GM19467 (cell line): ENCODE data around the gene TJP3.
"Not testable (repeated sequence)": the region's sequence is repeated elsewhere in the genome, so short reads cannot be mapped to it uniquely, and the experiment has no call there.

Experiments used
- ATAC-seq: cut with Tn5 transposase; IDR thresholded peaks from one replicate; pipeline ENCODE4 v1.9.1; 2021; ENCODE audit warnings: mild to moderate bottlenecking, moderate library complexity; ENCODE audit not compliant: unreplicated experiment

TJP3 gene, protein sequence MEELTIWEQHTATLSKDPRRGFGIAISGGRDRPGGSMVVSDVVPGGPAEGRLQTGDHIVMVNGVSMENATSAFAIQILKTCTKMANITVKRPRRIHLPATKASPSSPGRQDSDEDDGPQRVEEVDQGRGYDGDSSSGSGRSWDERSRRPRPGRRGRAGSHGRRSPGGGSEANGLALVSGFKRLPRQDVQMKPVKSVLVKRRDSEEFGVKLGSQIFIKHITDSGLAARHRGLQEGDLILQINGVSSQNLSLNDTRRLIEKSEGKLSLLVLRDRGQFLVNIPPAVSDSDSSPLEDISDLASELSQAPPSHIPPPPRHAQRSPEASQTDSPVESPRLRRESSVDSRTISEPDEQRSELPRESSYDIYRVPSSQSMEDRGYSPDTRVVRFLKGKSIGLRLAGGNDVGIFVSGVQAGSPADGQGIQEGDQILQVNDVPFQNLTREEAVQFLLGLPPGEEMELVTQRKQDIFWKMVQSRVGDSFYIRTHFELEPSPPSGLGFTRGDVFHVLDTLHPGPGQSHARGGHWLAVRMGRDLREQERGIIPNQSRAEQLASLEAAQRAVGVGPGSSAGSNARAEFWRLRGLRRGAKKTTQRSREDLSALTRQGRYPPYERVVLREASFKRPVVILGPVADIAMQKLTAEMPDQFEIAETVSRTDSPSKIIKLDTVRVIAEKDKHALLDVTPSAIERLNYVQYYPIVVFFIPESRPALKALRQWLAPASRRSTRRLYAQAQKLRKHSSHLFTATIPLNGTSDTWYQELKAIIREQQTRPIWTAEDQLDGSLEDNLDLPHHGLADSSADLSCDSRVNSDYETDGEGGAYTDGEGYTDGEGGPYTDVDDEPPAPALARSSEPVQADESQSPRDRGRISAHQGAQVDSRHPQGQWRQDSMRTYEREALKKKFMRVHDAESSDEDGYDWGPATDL

DNA sequence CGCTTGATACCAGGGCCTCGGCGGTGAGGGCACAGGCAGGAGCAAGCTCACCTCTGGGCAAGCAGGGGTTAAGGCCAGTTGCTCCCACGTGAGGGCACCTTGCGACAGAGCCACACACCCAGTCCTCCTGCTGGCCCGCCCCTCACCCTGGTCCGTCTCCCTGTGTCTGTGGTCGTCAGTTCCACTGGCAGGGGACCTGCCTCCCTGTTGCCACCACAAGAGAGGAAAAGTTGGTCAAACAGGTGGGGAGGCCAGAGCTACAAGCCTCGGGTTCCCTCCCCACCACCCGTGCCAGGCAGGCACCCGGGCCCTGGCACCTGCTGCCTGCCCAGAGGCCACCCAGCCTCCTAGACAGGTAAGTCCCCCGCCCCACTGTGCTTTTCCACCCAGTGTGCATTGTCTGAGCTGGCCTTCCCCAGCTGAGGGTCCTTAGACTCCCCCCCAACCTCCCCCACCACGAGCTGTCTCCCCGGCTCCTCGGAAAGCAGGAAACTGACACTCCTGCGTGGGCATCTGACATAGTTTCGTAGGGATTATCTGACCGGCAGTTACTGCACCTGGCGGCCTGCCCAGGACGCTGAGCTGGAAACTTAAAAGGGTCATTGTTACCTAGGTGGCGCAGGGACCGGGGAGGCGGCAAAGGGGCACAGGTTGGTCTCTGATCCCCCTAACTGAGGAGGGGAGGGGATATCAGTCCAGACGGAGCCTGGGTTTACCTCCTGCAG lies at the start of gene TJP3:
TJP3 (plus strand) TSS at position 178 of the 725 bp plus-strand sequence. CDS start 20,049 bp downstream, outside the sequence.
- ATAC-seq = no peak

DNA sequence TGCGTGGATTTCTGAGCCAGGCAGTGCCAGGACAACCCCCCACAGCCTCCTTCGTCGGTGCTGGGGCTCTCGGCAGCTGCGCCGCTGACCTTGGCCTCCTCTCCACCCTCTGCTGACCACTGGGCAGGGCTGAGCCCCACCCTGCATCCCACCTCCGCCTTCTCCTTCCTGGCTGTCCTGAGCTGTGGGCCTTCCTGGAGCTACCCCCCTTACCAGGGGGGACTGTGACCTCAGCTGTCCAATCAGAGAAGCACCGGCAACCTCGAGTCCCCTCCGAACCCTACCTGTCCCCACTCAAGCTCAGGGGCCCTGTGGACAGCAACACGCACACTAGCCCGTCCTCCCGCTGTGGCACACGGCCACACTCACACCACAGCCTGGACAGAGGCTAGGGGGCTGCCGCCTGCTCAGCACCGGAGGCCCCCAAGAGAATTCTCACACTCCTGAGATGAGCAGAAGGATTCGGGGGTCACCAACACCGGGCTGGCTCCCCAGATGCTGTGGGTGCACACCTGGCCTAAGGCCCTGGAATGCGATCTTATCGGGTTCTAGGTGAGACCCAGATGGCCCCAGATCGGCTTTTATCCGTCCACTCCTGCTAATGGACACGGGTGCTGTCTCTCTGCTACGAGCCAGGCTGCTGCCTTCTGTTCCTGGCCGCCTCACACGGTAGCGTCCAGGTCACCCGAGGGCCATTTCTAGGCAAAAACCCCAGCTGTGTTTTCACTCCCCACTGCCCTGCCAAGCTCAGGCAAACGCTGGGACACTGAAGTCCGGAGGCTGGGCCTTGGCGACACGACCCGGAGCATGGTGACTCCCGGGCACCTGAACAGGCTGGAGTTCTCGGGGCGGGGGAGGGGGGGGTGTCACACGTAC lies 49.1 kb upstream of the TJP3 start:
- no peak for ATAC-seq

- no peak for ATAC-seq
Observed at GRCh38 chr19:3659746-3660112, 48.5 kb upstream of the TJP3 start.

- no peak for ATAC-seq
Observed at GRCh38 chr19:3660493-3661219, 47.5 kb upstream of the TJP3 start.

DNA sequence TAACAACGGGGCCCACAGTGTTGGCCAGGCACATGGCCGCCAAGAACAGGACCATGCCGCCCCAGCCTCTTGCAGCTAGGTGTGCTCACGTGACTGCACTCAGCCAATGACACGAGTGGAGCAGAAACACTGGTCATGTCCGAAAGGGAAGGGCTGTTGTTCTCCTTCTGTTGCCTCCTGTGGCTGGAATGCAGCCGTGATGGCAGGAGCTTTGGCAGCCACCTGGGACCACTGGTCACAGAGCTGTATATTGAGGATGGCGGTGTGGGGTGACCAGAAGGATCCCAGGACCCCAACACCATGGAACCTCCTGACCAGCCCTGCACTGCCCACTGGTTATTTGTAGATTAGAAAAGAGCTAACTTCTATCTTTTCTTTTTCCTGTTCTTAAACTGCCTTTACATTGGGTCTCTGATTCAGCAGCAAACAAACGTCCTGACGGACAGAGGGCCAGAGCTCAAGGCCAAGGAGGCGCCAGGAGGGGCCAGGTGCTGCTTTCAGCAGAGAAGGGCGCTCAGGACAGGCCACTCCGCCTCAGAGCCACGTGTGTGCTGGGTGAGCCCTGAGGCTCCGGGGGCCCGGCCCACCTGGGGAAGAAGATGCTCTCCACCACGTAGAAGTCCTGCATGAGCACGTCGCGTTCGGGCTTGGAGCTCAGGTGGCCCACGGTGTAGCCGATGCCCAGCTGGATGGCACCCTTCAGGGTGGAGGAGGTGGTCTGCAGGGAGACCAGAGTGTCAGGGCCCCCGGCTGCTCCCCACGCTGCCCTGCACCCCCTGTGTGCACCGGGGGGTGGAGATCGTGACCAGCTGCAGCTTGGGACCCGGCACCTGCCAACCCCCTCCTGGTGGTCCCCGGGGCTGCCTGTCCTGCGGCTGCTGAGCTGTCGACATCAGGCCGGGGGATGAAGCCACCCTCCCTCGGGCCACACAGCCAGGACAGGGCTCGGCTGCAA lies 46.6 kb upstream of the TJP3 start:
- ATAC-seq = no peak

- ATAC-seq = no peak
Observed at GRCh38 chr19:3663838-3664237, 44.3 kb upstream of the TJP3 start.

- ATAC-seq = no peak
Observed at GRCh38 chr19:3664879-3665642, 43.1 kb upstream of the TJP3 start.

DNA sequence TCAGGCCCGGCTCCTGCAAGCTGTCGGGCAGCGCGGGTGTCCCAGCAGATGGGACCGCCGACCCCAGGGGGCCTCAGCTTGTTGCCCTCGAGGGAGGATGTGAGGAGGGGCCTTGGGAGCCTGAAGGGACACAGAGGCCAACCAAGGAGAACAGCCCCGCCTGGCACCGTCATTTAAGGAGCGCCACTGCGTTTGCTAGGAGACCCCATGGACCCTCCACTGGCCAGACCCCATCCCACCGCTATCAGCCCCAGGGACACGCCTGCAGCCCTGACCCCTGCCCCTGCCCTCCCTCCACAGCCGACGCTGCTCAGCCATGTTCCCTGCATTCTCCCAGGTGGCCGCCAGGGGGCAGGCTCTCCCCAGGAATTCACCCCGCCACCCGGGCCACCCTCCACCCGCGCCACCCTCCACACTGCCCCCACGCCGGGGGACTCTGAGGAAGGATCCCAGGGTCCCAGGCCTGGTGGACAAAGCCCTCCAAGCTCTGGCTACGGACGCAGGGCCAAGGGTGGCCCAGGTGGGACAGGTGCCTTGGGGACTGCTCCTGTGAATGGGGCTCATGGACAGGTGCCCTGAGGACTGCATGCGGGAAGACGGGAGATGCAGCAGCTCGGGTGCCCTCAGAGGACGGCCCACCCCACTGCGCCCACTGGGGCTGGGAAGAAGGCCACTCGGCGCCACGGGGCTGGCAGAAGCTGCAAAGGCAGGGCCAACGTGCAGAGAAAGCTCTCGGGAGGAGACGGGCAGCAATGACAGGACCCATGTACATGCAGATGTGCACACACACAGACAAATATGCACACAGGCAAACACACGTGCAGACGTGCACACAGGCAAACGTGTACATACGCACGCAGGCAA lies 42.3 kb upstream of the TJP3 start:
- ATAC-seq = no peak

- ATAC-seq = not testable (repeated sequence)
Observed at GRCh38 chr19:3666545-3666856, 41.7 kb upstream of the TJP3 start.

DNA sequence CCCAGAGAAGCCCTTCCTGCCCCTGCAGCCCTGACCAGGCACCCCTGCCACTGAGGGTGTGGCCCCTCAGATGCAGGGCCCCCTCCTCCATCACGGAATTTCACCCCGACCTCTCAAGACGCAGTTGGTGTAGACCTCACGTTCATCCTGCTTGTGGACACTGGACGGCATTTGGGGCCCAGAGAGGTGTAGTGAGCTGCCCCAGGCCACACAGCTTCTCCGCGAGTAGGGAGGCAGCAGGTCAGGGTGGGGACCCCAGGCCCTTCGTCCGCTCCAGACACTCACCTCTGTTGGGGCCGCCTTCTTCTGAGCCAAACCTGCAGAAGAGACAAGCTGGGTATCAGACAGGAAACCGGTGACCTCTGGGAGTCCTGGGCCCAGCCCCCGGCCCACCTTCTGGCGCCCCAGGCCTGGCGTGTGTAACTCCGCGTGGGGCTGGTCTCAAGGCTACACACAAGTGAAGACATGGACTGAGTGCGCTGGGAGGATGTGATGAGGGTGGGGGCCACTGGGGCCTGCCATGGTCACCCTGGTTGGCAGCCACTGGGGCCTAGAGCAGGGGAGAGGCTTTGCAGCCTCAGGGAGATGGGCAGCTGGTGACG lies 41.0 kb upstream of the TJP3 start:
- ATAC-seq = no peak

- ATAC-seq = no peak
Observed at GRCh38 chr19:3667766-3668165, 40.4 kb upstream of the TJP3 start.

DNA sequence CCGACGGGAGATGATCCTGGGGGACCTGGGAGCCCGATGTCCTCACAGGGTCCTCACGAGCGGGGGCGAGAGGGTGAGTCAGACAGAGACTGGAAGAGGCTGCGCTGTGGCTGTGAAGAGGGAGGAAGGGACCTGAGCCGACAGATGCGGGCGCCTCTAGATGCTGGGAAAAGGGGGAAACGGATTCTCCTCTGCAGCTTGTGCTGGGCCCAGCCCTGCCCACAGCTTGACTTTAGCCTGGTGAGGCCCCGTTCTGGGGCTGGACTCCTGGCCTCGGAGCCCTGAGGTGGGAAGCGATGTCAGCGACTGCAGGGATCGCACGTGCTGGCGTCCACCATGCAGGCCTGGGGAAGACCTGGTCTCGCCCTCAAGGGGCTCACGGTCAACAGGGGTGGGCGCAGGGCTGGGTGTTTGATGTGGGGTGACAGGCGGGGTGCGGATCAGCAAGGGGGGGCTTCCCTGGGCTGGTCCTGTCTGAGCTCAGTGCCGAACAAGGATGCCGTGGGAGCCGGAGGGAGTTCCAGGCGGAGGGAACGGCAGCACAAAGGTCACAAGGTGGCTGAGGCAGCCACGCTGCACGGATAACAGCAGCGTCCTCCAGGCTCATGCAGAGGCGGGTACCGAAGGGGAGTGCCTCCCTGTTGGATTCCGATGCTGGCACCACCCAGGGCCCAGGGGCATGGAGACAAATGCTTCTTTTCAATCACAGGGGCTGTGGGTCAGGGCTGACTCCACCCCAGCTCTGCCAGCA lies 39.7 kb upstream of the TJP3 start:
- ATAC-seq = no peak

DNA sequence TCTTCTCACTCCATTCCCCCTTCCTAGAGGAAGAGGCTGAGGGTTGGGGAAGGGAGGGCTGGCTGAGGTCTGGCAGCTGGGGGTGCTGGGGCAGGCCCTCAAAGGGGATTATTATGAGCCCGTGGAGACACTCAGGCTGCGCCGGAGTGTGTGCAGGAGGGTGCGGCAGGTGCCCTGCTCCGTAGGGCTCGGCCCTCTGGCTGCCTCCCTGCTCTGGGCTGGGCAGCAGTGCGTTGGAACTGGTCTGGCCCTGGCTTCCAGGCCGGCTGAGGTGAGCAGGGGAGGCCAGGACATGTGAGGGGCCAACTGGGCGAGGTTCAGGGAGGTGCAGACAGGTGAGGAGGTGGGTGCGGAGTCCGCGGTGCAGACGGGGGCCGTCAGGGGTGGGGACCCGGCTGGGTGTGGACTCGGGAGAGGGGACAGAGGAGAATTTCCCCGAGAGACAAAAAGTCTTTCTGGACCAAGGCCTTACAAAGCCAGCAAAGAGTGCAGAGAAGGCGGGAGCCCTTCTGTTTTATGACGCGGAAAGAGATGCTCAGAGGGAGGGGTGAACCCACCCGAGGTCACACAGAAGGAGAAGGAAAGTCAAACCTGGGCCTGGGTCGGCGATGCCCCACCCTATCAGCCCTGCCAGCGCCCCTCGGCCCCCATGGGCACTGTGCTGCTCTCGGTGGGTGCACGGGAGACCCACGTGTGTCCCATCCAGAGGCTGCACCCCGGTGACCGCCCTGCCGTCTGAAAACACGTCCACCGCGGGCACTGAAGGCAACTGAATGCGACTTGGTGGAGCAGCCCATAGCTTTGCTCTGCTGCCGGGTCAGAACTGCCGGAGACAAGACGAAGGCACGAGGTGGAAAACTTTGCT lies 38.9 kb upstream of the TJP3 start:
- ATAC-seq = no peak

DNA sequence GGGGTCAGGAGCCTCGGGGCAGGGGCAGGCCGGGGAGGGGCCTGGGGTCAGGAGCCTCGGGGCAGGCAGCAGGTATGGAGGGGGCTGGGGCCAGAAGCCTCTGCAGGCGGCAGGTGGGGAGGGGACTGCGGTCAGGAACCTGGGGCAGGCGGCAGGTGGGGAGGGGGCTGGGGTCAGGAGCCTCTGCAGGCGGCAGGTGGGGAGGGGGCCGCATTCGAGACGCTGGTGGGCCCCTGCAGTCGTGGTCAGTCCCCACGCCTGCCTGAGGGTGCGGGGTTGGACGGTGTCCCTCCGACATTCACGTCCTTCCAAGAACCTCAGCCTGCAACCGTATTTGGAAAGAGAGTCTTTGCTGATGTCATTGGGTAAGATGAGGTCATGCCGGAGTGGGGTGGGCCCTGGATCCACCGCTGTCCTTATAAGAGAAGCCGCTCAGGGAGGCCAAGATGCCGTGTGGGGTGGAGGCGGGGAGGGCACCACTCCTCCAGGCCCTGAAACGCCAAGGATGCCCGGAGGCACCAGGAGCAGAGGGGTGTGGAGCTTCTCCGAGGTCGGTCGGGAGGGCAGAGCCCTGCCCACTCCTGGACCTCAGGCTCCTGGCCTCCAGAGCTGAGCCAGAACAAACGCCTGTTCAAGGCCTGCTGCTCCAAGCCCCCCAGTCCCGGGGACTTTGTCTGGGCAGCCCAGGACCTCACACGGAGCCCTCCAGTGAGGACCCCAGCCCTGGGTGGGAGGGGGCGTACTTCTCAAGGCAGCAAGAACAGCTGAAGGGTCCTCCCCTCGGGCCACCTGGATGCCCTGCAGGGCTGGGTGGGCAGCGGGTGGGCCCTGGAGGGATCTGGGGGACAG lies 38.0 kb upstream of the TJP3 start:
- ATAC-seq = no peak
